Skeletal muscle tissue (tissue), 4 donors: ENCODE measurements around the gene GPATCH2. TPM values are rescaled to one million over a fixed set of nuclear protein-coding genes. Genes with fewer than 3 reads are reported as not detected.
"Not testable (repeated sequence)": the region's sequence is repeated elsewhere in the genome, so short reads cannot be mapped to it uniquely, and the experiment has no call there.

Experiments
- H3K27ac ChIP-seq: one replicate; pipeline ENCODE4 v1.7.0; 2013; ENCODE audit warnings: mild to moderate bottlenecking, low read depth, low read length, inconsistent platforms
- H3K27me3 ChIP-seq, 3 donors: one replicate each; pipeline ENCODE4 v1.7.0; 2013; ENCODE audit warnings: low read length in 3 of 3; ENCODE audit not compliant: control insufficient read depth in 3 of 3, insufficient read depth in 3 of 3
- H3K36me3 ChIP-seq, 3 donors: one replicate each; pipeline ENCODE4 v1.7.0; 2013; ENCODE audit warnings: low read length in 3 of 3; ENCODE audit not compliant: control insufficient read depth in 3 of 3, insufficient read depth in 3 of 3
- H3K4me1 ChIP-seq, 3 donors: one replicate each; pipeline ENCODE4 v1.7.0; 2013; ENCODE audit warnings: low read length in 3 of 3, mild to moderate bottlenecking in 3 of 3; ENCODE audit not compliant: control insufficient read depth in 3 of 3, insufficient read depth in 3 of 3
- H3K4me3 ChIP-seq, 3 donors: one replicate each; pipeline ENCODE4 v1.7.0; 2013; ENCODE audit warnings: low read length in 3 of 3
- H3K9ac ChIP-seq, 3 donors: one replicate each; pipeline ENCODE4 v1.7.0; 2013; ENCODE audit warnings: low read length in 3 of 3, mild to moderate bottlenecking in 3 of 3, moderate library complexity in 2 of 3, low read depth in 1 of 3
- H3K9me3 ChIP-seq, 3 donors: one replicate each; pipeline ENCODE4 v1.7.0; 2013; ENCODE audit warnings: low read length in 3 of 3; ENCODE audit not compliant: control insufficient read depth in 3 of 3
- total RNA-seq: library from RNA; depleted of rRNA; stranded (reverse); fragments of >200 nt; gene quantifications from one replicate; pipeline ENCODE4 v1.2.3, GENCODE V29; 2014
- donor health status: Osteomylitis.

Gene GPATCH2
- total RNA-seq, 1 donor from 2014 or later = 15.7 TPM

- no peaks in the 10 kb centered on the region for H3K4me1 ChIP-seq
- H3K9ac ChIP-seq = no peak overlapping the region
- no peak overlapping the region for H3K27ac ChIP-seq
These were observed 95.1 kb downstream of the GPATCH2 start for GRCh38 chr1:217535601-217536377.

GRCh38 chr1:217534566-217534965 lies 96.3 kb downstream of the GPATCH2 start:
- no peak overlapping the region for H3K9ac ChIP-seq
- no peaks in the 10 kb centered on the region for H3K9me3 ChIP-seq
- H3K27ac ChIP-seq = no peak overlapping the region
- H3K4me1 ChIP-seq = no peaks in the 10 kb centered on the region
- no peak overlapping the region for H3K4me3 ChIP-seq
- no peaks in the 10 kb centered on the region for H3K36me3 ChIP-seq
- H3K27me3 ChIP-seq = no peaks in the 10 kb centered on the region

More at GRCh38 chr1:217535601-217536377, 95.1 kb downstream of the GPATCH2 start:
- Histone ChIP-seq H3K9me3 (no peaks in the 10 kb centered on the region), H3K4me3 (no peak overlapping the region), H3K36me3 (no peaks in the 10 kb centered on the region), H3K27me3 (no peaks in the 10 kb centered on the region)

- Histone ChIP-seq H3K9me3 (no peaks in the 10 kb centered on the region), H3K9ac (no peak overlapping the region), H3K27me3 (no peaks in the 10 kb centered on the region), H3K4me1 (no peaks in the 10 kb centered on the region), H3K36me3 (no peaks in the 10 kb centered on the region), H3K4me3 (no peak overlapping the region), H3K27ac (no peak overlapping the region)
These were observed 102.6 kb downstream of the GPATCH2 start for GRCh38 chr1:217528271-217528670.

GRCh38 chr1:217527151-217527550 lies 103.7 kb downstream of the GPATCH2 start:
- Histone ChIP-seq H3K27me3 (no peaks in the 10 kb centered on the region), H3K4me3 (no peak overlapping the region), H3K9ac (no peak overlapping the region), H3K27ac (no peak overlapping the region), H3K9me3 (no peaks in the 10 kb centered on the region), H3K4me1 (no peaks in the 10 kb centered on the region), H3K36me3 (no peaks in the 10 kb centered on the region)

- Histone ChIP-seq H3K9me3 (no peaks in the 10 kb centered on the region), H3K4me3 (no peak overlapping the region), H3K27ac (no peak overlapping the region), H3K9ac (no peak overlapping the region), H3K4me1 (no peaks in the 10 kb centered on the region), H3K36me3 (no peaks in the 10 kb centered on the region), H3K27me3 (no peaks in the 10 kb centered on the region)
These were observed 104.3 kb downstream of the GPATCH2 start for GRCh38 chr1:217526636-217527035.

- H3K36me3 ChIP-seq = no peaks in the 10 kb centered on the region
- no peaks in the 10 kb centered on the region for H3K27me3 ChIP-seq
- no peaks in the 10 kb centered on the region for H3K9me3 ChIP-seq
- no peak overlapping the region for H3K9ac ChIP-seq
- H3K4me1 ChIP-seq = no peaks in the 10 kb centered on the region
- no peak overlapping the region for H3K4me3 ChIP-seq
- H3K27ac ChIP-seq = no peak overlapping the region
These were observed 105.0 kb downstream of the GPATCH2 start for GRCh38 chr1:217525773-217526490.

- no peak overlapping the region for H3K4me3 ChIP-seq
- H3K4me1 ChIP-seq = no peaks in the 10 kb centered on the region
- H3K9ac ChIP-seq = no peak overlapping the region
- H3K36me3 ChIP-seq = no peaks in the 10 kb centered on the region
- H3K9me3 ChIP-seq = no peaks in the 10 kb centered on the region
- H3K27me3 ChIP-seq = no peaks in the 10 kb centered on the region
- H3K27ac ChIP-seq = no peak overlapping the region
These were observed 105.9 kb downstream of the GPATCH2 start for GRCh38 chr1:217524787-217525520.

GRCh38 chr1:217523921-217524320 lies 107.0 kb downstream of the GPATCH2 start:
- H3K9me3 ChIP-seq, H3K27ac ChIP-seq, H3K27me3 ChIP-seq, H3K4me1 ChIP-seq, H3K4me3 ChIP-seq, H3K9ac ChIP-seq, H3K36me3 ChIP-seq: not testable (repeated sequence)

- Histone ChIP-seq H3K9ac (no peak overlapping the region), H3K4me3 (no peak overlapping the region), H3K9me3 (no peaks in the 10 kb centered on the region), H3K4me1 (no peaks in the 10 kb centered on the region), H3K27ac (no peak overlapping the region), H3K27me3 (no peaks in the 10 kb centered on the region), H3K36me3 (no peaks in the 10 kb centered on the region)
These were observed 108.6 kb downstream of the GPATCH2 start for GRCh38 chr1:217522277-217522676.

- Histone ChIP-seq H3K9me3 (no peaks in the 10 kb centered on the region), H3K27me3 (no peaks in the 10 kb centered on the region), H3K9ac (no peak overlapping the region), H3K27ac (no peak overlapping the region), H3K4me3 (no peak overlapping the region), H3K36me3 (no peaks in the 10 kb centered on the region), H3K4me1 (no peaks in the 10 kb centered on the region)
These were observed 109.6 kb downstream of the GPATCH2 start for GRCh38 chr1:217521317-217521716.
